Peyer's patch (tissue), 4 donors: Measurements from ENCODE around the gene MICA.

Source experiments
- POLR2A ChIP-seq, 2 donors: fragments of 450-650 bp; IDR thresholded peaks; one replicate each; pipeline ENCODE4 v1.5.1; 2017; ENCODE audit warnings: antibody characterized with exemption in 2 of 2, mild to moderate bottlenecking in 2 of 2, moderate library complexity in 2 of 2
- TF ChIP-seq, protein P1 (sequence below), 6 experiments: fragments of 450-650 bp in 4 of 6; fragments of 200-600 bp in 2 of 6; sonication (generic) in 1 of 6; IDR thresholded peaks; one replicate each; pipeline ENCODE4 v1.5.1; 2017 to 2019; ENCODE audit warnings: antibody characterized with exemption in 6 of 6, mild to moderate bottlenecking in 3 of 6, moderate library complexity in 1 of 6

DNA sequence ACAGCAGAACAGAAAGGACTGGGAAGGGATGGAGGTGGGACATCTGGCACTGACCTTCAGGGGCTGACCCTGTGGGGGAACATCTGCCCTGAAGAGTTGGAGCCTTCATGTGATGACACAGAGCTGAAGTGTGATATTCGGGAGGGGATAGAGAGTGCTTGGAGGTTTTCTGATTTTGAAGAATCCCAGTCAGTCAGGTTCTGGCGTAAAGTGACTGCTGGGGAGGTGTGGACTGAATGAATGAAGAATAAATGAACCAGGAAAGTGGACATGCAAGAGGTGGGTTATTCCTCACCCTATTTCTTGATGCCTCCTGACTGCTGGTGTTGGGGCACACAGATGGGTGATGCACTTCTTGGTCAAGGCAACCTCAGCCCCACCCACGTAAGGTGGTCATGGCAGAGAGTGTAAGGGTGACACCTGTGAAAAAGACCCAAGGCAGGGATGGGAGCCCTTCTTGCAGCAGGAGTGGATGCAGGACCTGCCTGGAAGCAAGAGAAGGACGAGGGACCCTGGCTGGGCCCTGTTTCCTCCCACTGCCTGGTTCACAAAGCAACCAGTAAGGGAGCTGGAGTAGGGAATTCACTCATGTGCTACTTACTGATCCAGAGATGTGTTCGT, 13.1 kb downstream of the MICA start:
- no peak for TF ChIP-seq POLR2A (IDR thresholded peaks at IDR 0.05)
- TF ChIP-seq, protein P1, sequence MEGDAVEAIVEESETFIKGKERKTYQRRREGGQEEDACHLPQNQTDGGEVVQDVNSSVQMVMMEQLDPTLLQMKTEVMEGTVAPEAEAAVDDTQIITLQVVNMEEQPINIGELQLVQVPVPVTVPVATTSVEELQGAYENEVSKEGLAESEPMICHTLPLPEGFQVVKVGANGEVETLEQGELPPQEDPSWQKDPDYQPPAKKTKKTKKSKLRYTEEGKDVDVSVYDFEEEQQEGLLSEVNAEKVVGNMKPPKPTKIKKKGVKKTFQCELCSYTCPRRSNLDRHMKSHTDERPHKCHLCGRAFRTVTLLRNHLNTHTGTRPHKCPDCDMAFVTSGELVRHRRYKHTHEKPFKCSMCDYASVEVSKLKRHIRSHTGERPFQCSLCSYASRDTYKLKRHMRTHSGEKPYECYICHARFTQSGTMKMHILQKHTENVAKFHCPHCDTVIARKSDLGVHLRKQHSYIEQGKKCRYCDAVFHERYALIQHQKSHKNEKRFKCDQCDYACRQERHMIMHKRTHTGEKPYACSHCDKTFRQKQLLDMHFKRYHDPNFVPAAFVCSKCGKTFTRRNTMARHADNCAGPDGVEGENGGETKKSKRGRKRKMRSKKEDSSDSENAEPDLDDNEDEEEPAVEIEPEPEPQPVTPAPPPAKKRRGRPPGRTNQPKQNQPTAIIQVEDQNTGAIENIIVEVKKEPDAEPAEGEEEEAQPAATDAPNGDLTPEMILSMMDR (IDR thresholded peaks at IDR 0.05): no peak
